AG04449 (cell line): ENCODE results near the gene INSIG2.

Experiments
- CTCF ChIA-PET: fragments of 350-600 bp; formaldehyde crosslinking; extraction: SDS; loops from one replicate; lab custom pipeline; 2021; ENCODE audit warnings: antibody characterized with exemption; lab: Yijun Ruan, JAX
- POLR2A ChIA-PET: fragments of 400-600, 350-600 bp; formaldehyde crosslinking; extraction: SDS; loops from one replicate; lab custom pipeline; 2020; ENCODE audit warnings: antibody characterized with exemption, inconsistent platforms; lab: Yijun Ruan, JAX
- DNase-seq: peaks from one replicate; pipeline ENCODE4 v3.0.0-alpha.2; 2010; ENCODE audit warnings: low read depth, low spot score
- H3K4me3 ChIP-seq: 2 replicates; pipeline ENCODE4 v1.5.1; 2011; ENCODE audit warnings: low read depth, mild to moderate bottlenecking, control low read depth, low read length
- CTCF ChIP-seq: IDR thresholded peaks from one replicate; pipeline ENCODE4 v1.5.1; 2011; ENCODE audit warnings: mild to moderate bottlenecking, moderate library complexity, low read length, control low read depth, inconsistent platforms; ENCODE audit not compliant: insufficient read depth; ENCODE audit errors: missing control alignments

Gene INSIG2

GRCh38 chr2:118118479-118118878 is 30.2 kb downstream of the INSIG2 start:
- DNase-seq = no peak
- ChIA-PET CTCF (interaction anchor here (1.0 kb wide), 1 partner anchor 84 kb away, joined by 3 read pairs; no protein-coding TSS in a partner anchor), POLR2A (no interaction called here)
- no peak overlapping the region for H3K4me3 ChIP-seq
- no peak for TF ChIP-seq CTCF

GRCh38 chr2:118119158-118119727 is 31.0 kb downstream of the INSIG2 start:
- CTCF ChIA-PET = no interaction called here
- no peak for TF ChIP-seq CTCF

GRCh38 chr2:118119761-118120400 is 31.6 kb downstream of the INSIG2 start:
- ChIA-PET POLR2A (no interaction called here), CTCF (no interaction called here)
- no peak overlapping the region for H3K4me3 ChIP-seq
- TF ChIP-seq CTCF = no peak
- DNase-seq = peak; percentile 23

More at GRCh38 chr2:118119158-118119727, 31.0 kb downstream of the INSIG2 start:
- no peak overlapping the region for H3K4me3 ChIP-seq
- POLR2A ChIA-PET = no interaction called here
- no peak for DNase-seq

- DNase-seq = no peak
- ChIA-PET POLR2A (no interaction called here), CTCF (no interaction called here)
- TF ChIP-seq CTCF = no peak
- no peak overlapping the region for H3K4me3 ChIP-seq
These were observed 32.1 kb downstream of the INSIG2 start for GRCh38 chr2:118120401-118120780.

- no peak for DNase-seq
- TF ChIP-seq CTCF = no peak
- POLR2A ChIA-PET = no interaction called here
- no peak overlapping the region for H3K4me3 ChIP-seq
- CTCF ChIA-PET = no interaction called here
These were observed 32.8 kb downstream of the INSIG2 start for GRCh38 chr2:118121101-118121500.

GRCh38 chr2:118121986-118122524 is 33.8 kb downstream of the INSIG2 start:
- TF ChIP-seq CTCF = no peak
- H3K4me3 ChIP-seq = no peak overlapping the region
- DNase-seq = no peak
- ChIA-PET CTCF (no interaction called here), POLR2A (no interaction called here)
